T-cell (primary cell): ENCODE results near the gene CERS6. TPM values are rescaled to one million over a fixed set of nuclear protein-coding genes. Genes with fewer than 3 reads are reported as not detected.
"Not testable (repeated sequence)": the region's sequence is repeated elsewhere in the genome, so short reads cannot be mapped to it uniquely, and the experiment has no call there.

Experiments used
- ATAC-seq, 4 experiments: fragments of 200-7000 bp in 3 of 4; fragments of 150-1000 bp in 1 of 4; cut with Tn5 transposase; replicated peaks in 1 of 4; 1 replicate in 3 of 4; 2 replicates in 1 of 4; pipeline ENCODE4 v1.10.0; 2021; ENCODE audit warnings: moderate library complexity in 3 of 4, mild to moderate bottlenecking in 2 of 4, moderate number of reproducible peaks in 1 of 4
- CTCF ChIA-PET, 2 donors: fragments of 300-600 bp; sonication (Branson Sonifier 250); formaldehyde crosslinking; loops; one replicate each; lab custom pipeline; 2022; ENCODE audit warnings: antibody characterized with exemption in 2 of 2; lab: Charles Lee
- POLR2A ChIA-PET, 2 donors: fragments of 300-600 bp; sonication (Branson Sonifier 250); formaldehyde crosslinking; loops; one replicate each; lab custom pipeline; 2022; ENCODE audit warnings: antibody characterized with exemption in 2 of 2; lab: Charles Lee
- DNase-seq, 35 experiments: peaks; one replicate each; pipeline versions ENCODE4 v3.0.0 to v3.0.0-alpha.2; 2013 to 2023
- H3K27ac ChIP-seq: one replicate; pipeline ENCODE4 v1.5.1; 2013; ENCODE audit warnings: low read length
- H3K27me3 ChIP-seq, 2 experiments: replicated peaks in 1 of 2; 1 replicate in 1 of 2; 2 replicates in 1 of 2; pipeline versions ENCODE4 v1.6.1 to v1.7.0; 2013; ENCODE audit warnings: low read length in 1 of 2, mixed read lengths in 1 of 2; ENCODE audit not compliant: control insufficient read depth in 2 of 2, insufficient read depth in 2 of 2; ENCODE audit errors: extremely low read depth in 1 of 2
- H3K36me3 ChIP-seq, 2 donors: 1 replicate in 1 of 2; 2 replicates in 1 of 2; pipeline versions ENCODE4 v1.6.1 to v1.7.0; 2013; ENCODE audit warnings: low read length in 1 of 2; ENCODE audit not compliant: control insufficient read depth in 2 of 2, insufficient read depth in 1 of 2; ENCODE audit errors: extremely low read depth in 1 of 2
- H3K4me1 ChIP-seq, 2 experiments: 1 replicate in 1 of 2; 2 replicates in 1 of 2; pipeline versions ENCODE4 v1.6.1 to v1.7.0; 2013; ENCODE audit warnings: low read length in 2 of 2, mixed read lengths in 1 of 2; ENCODE audit not compliant: insufficient read depth in 2 of 2, control insufficient read depth in 1 of 2; ENCODE audit errors: extremely low read depth in 1 of 2
- H3K4me3 ChIP-seq, 2 donors: 1 replicate in 1 of 2; 2 replicates in 1 of 2; pipeline versions ENCODE4 v1.5.1 to v1.7.0; 2013; ENCODE audit warnings: mild to moderate bottlenecking in 2 of 2, low read length in 1 of 2, moderate library complexity in 1 of 2; ENCODE audit not compliant: control insufficient read depth in 1 of 2; ENCODE audit errors: extremely low read depth in 1 of 2
- H3K9me3 ChIP-seq: 2 replicates; pipeline ENCODE4 v1.7.0; 2013
- H3K27ac Mint-ChIP-seq, 2 donors: one replicate each; pipeline ENCODE4 v1.8.0; 2020 to 2021; ENCODE audit warnings: mild to moderate bottlenecking in 2 of 2, mixed read lengths in 2 of 2
- H3K27me3 Mint-ChIP-seq, 2 donors: one replicate each; pipeline ENCODE4 v1.8.0; 2021 to 2022; ENCODE audit warnings: mixed read lengths in 2 of 2
- H3K36me3 Mint-ChIP-seq: one replicate; pipeline ENCODE4 v1.8.0; 2021; ENCODE audit warnings: mixed read lengths
- H3K4me1 Mint-ChIP-seq, 3 donors: one replicate each; pipeline ENCODE4 v1.8.0; 2020 to 2022; ENCODE audit warnings: mixed read lengths in 3 of 3, mild to moderate bottlenecking in 1 of 3
- H3K4me3 Mint-ChIP-seq, 3 donors: one replicate each; pipeline ENCODE4 v1.8.0; 2020 to 2022; ENCODE audit warnings: mild to moderate bottlenecking in 3 of 3, mixed read lengths in 3 of 3, moderate library complexity in 3 of 3
- H3K9me3 Mint-ChIP-seq, 3 donors: one replicate each; pipeline ENCODE4 v1.8.0; 2020 to 2022; ENCODE audit warnings: mixed read lengths in 3 of 3
- WGBS: methylation state at CpG from one replicate; pipeline ENCODE4 v1.1.5; 2013; ENCODE audit warnings: missing lambda C conversion rate; ENCODE audit not compliant: insufficient coverage; 5-methylcytosine and 5-hydroxymethylcytosine counted together
- total RNA-seq, 35 experiments: library from RNA in 6 of 35; stranded (reverse) in 6 of 35; fragments of 120-200 nt in 1 of 35; gene quantifications; one replicate each; pipeline versions ENCODE4 v1.2.1 to v1.2.4 and lab custom pipeline; 2013 to 2026

The CERS6 gene
- total RNA-seq, 5 donors from 2014 or later (not counting 1 experiment from before 2014, with no cell fraction given) = 11.1 to 20.3 (median 13.6) TPM

- H3K36me3 Mint-ChIP-seq, H3K36me3 ChIP-seq, POLR2A ChIA-PET, DNase-seq, H3K27me3 ChIP-seq, H3K27me3 Mint-ChIP-seq, ATAC-seq, H3K27ac Mint-ChIP-seq, H3K9me3 Mint-ChIP-seq, H3K4me1 ChIP-seq, H3K4me3 ChIP-seq, H3K4me1 Mint-ChIP-seq, H3K27ac ChIP-seq, H3K9me3 ChIP-seq, H3K4me3 Mint-ChIP-seq, CTCF ChIA-PET: not testable (repeated sequence)
- WGBS = no CpG with 5 or more reads among the region's 2 CpGs
Measured at GRCh38 chr2:168791140-168791539, 335.1 kb downstream of the CERS6 start.

- H3K27ac ChIP-seq = no peak overlapping the region
- no peaks in the 10 kb centered on the region for H3K36me3 Mint-ChIP-seq
- ChIA-PET CTCF (no interaction called here), POLR2A (no interaction called here)
- H3K9me3 ChIP-seq = no peaks in the 10 kb centered on the region
- DNase-seq (no peak), ATAC-seq (no peak)
- no peak overlapping the region for H3K27ac Mint-ChIP-seq
- H3K4me1 Mint-ChIP-seq = no peaks in the 10 kb centered on the region
- H3K27me3 ChIP-seq = no peaks in the 10 kb centered on the region
- H3K4me1 ChIP-seq = no peaks in the 10 kb centered on the region
- 0% methylated on average over 1 of the region's 2 CpGs for WGBS
- no peak overlapping the region for H3K4me3 Mint-ChIP-seq
- no peaks in the 10 kb centered on the region for H3K36me3 ChIP-seq
- peaks cover 0 to 3% of the 10 kb centered on the region in 2 donors for H3K27me3 Mint-ChIP-seq
- H3K9me3 Mint-ChIP-seq = no peaks in the 10 kb centered on the region
- no peak overlapping the region for H3K4me3 ChIP-seq
Measured at GRCh38 chr2:168793596-168793995, 337.5 kb downstream of the CERS6 start.

- Histone ChIP-seq H3K4me1 (no peaks in the 10 kb centered on the region), H3K4me3 (no peak overlapping the region), H3K27me3 (no peaks in the 10 kb centered on the region), H3K27ac (no peak overlapping the region), H3K36me3 (no peaks in the 10 kb centered on the region), H3K9me3 (no peaks in the 10 kb centered on the region)
- H3K27ac Mint-ChIP-seq = no peak overlapping the region
- peaks cover 0 to 3% of the 10 kb centered on the region in 2 donors for H3K27me3 Mint-ChIP-seq
- WGBS = no CpG with 5 or more reads among the region's 1 CpG
- no peak overlapping the region for H3K4me3 Mint-ChIP-seq
- POLR2A ChIA-PET = interaction anchor here in 1 of 2 donors (0.7 kb wide), 1 partner anchor 54 kb away, joined by 3 read pairs; no protein-coding TSS in a partner anchor
- H3K9me3 Mint-ChIP-seq = no peaks in the 10 kb centered on the region
- CTCF ChIA-PET = interaction anchor here in 1 of 2 donors (0.5 kb wide), 1 partner anchor 142 kb away, joined by 3 read pairs; no protein-coding TSS in a partner anchor
- H3K4me1 Mint-ChIP-seq = no peaks in the 10 kb centered on the region
- no peak for ATAC-seq
- no peak for DNase-seq
- no peaks in the 10 kb centered on the region for H3K36me3 Mint-ChIP-seq
Measured at GRCh38 chr2:168794968-168795367, 338.9 kb downstream of the CERS6 start.

GRCh38 chr2:168796090-168796577 lies 340.1 kb downstream of the CERS6 start:
- DNase-seq = no peak
- CTCF ChIA-PET = interaction anchor here in 1 of 2 donors (0.6 kb wide), 1 partner anchor 320 kb away, joined by 14 read pairs; no protein-coding TSS in a partner anchor

GRCh38 chr2:168796583-168797285 lies 340.7 kb downstream of the CERS6 start:
- Histone ChIP-seq H3K27ac (no peak overlapping the region), H3K36me3 (no peaks in the 10 kb centered on the region), H3K27me3 (no peaks in the 10 kb centered on the region), H3K9me3 (no peaks in the 10 kb centered on the region), H3K4me3 (no peak overlapping the region), H3K4me1 (no peaks in the 10 kb centered on the region)
- Mint-ChIP-seq H3K27ac (no peak overlapping the region), H3K4me3 (no peak overlapping the region), H3K4me1 (no peaks in the 10 kb centered on the region), H3K9me3 (no peaks in the 10 kb centered on the region), H3K36me3 (no peaks in the 10 kb centered on the region), H3K27me3 (peaks cover 0 to 4% of the 10 kb centered on the region in 2 donors)
- DNase-seq = no peak
- WGBS = 73% methylated on average over 2 of the region's 8 CpGs
- ATAC-seq = no peak
- POLR2A ChIA-PET = no interaction called here
- CTCF ChIA-PET = interaction anchor here (0.6 kb wide), 2 partner anchors 15 to 320 kb away, joined by 3 to 14 read pairs; no protein-coding TSS in a partner anchor

More at GRCh38 chr2:168796090-168796577, 340.1 kb downstream of the CERS6 start:
- ATAC-seq = no peak
- Histone ChIP-seq H3K27ac (no peak overlapping the region), H3K4me3 (no peak overlapping the region), H3K9me3 (no peaks in the 10 kb centered on the region), H3K27me3 (no peaks in the 10 kb centered on the region), H3K36me3 (no peaks in the 10 kb centered on the region), H3K4me1 (no peaks in the 10 kb centered on the region)
- Mint-ChIP-seq H3K27me3 (peaks cover 0 to 4% of the 10 kb centered on the region in 2 donors), H3K4me1 (no peaks in the 10 kb centered on the region), H3K9me3 (no peaks in the 10 kb centered on the region), H3K36me3 (no peaks in the 10 kb centered on the region), H3K27ac (no peak overlapping the region), H3K4me3 (no peak overlapping the region)
- POLR2A ChIA-PET = no interaction called here
- WGBS = 88% methylated on average over 9 of the region's 9 CpGs

GRCh38 chr2:168797286-168797655 lies 341.2 kb downstream of the CERS6 start:
- no peak overlapping the region for H3K4me3 Mint-ChIP-seq
- ATAC-seq (no peak), DNase-seq (no peak)
- no peak overlapping the region for H3K27ac Mint-ChIP-seq
- peaks cover 0 to 4% of the 10 kb centered on the region in 2 donors for H3K27me3 Mint-ChIP-seq
- peaks cover 0 to under 1% (median 0%) of the 10 kb centered on the region in 3 donors for H3K4me1 Mint-ChIP-seq
- POLR2A ChIA-PET = no interaction called here
- H3K27me3 ChIP-seq = no peaks in the 10 kb centered on the region
- H3K36me3 Mint-ChIP-seq = no peaks in the 10 kb centered on the region
- no peaks in the 10 kb centered on the region for H3K4me1 ChIP-seq
- H3K4me3 ChIP-seq = no peak overlapping the region
- CTCF ChIA-PET = interaction anchor here in 1 of 2 donors (0.6 kb wide), 1 partner anchor 14 kb away, joined by 3 read pairs; no protein-coding TSS in a partner anchor
- H3K36me3 ChIP-seq = no peaks in the 10 kb centered on the region
- H3K27ac ChIP-seq = no peak overlapping the region
- H3K9me3 ChIP-seq = no peaks in the 10 kb centered on the region
- no peaks in the 10 kb centered on the region for H3K9me3 Mint-ChIP-seq
